Stimulated activated CD4-positive, alpha-beta T cell treated with anti-CD3 and anti-CD28 coated beads, Interleukin-2, amount 100 ng/mL, for 48 hours (primary cell): ENCODE data around the gene ARSK.
A peak's percentile ranks its signal among the peaks of the same experiment; 100 is the strongest.

Experiments used
- DNase-seq, 2 donors: peaks; one replicate each; pipeline ENCODE4 v3.0.0-alpha.2; 2020

The ARSK gene

GRCh38 chr5:95564450-95564849, 9.5 kb downstream of the ARSK start:
- DNase-seq: no peak

DNA sequence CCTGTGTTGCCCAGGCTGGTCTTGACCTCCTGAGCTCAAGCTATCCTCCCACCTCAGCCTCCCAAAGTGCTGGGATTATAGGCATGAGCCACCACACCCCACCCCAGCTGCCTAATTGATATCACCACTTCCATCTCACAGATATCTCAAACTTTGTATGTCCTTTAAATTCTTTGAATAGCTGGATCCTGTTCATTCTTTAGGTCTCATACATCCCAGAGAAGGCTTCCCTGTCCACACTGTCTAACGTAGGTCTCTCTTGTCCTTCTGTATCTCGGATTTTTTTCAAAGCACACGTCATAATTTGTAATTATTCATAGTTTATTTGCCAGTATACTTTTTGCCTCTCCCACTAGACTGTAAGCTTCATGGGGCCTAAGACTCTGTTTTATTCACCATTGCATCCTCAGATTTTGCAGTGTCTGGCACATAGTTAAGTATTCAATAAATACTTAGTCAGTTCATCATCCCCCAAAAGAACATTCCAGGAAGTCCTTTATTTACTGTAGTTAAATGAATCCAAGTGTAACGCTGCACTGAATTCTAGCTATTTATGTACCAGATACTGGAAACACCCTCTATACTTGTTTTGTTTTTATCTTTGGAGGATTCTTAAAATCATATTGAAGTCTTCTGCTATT, 10.5 kb downstream of the ARSK start:
- DNase-seq: no peak

- DNase-seq: no peak
Measured at GRCh38 chr5:95572016-95572415, 17.1 kb downstream of the ARSK start.

DNA sequence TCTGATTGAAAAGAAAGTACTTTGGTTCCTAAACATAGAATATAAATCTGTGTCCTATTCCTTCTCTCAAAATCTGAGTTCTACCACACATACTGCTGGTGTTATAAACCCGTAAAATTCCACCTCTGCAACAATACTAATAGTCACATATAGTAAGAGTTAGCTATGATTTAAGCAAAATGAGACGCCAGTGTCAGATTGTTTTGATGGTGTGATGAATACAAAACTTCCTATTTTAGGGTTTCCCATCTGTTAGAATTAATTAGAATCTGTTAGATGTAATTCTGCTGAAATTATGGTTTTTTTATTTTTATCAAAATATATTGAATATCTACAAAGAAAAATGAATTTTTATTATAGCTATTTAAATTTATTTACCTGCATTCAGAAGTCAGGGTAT, 26.7 kb downstream of the ARSK start:
- no peak for DNase-seq

GRCh38 chr5:95583992-95584391, 29.1 kb downstream of the ARSK start:
- no peak for DNase-seq

GRCh38 chr5:95590880-95591279, 36.0 kb downstream of the ARSK start:
- no peak for DNase-seq

- no peak for DNase-seq
Measured at GRCh38 chr5:95591490-95591901, 36.6 kb downstream of the ARSK start.

- DNase-seq: no peak
Measured at GRCh38 chr5:95595289-95595931, 40.5 kb downstream of the ARSK start.

- DNase-seq: no peak
Measured at GRCh38 chr5:95599252-95599651, 44.4 kb downstream of the ARSK start.

- no peak for DNase-seq
Measured at GRCh38 chr5:95600557-95600956, 45.7 kb downstream of the ARSK start.

DNA sequence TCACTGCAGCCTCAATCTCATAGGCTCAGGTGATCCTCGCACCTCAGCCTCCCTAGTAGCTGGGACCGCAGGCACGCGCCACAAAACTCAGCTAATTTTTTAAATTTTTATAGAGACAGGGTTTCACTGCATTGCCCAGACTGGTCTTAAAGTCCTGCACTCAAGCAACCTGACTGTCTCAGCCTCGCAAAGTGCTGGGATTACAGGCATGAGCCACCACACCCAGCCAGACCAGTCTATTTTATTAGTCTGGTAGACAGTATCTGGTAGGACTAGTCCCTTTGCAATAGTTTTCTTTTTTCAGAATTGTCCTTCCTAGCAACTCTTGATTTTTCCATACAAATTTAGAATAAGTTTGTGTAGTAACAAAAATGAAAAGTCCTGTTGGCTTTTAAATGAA, 50.9 kb downstream of the ARSK start:
- no peak for DNase-seq

DNA sequence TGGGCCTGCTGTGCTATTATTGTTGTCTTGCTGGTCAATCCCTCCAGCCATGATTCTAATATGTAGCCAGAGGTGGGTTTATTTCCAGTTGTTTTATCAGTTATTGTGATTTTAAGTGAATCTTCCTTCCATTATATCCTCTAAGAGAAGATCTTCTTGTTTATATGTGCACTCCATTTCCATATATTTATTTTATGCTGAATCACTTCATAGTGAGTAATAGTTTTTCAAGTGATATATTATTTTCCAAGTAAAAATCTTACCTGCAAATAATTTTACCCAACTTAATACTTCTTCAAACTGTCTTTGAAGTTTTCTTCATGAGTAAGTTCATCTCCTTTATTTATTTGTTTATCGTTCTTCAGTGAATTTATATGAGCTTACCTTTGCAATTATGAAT, 51.5 kb downstream of the ARSK start:
- no peak for DNase-seq

GRCh38 chr5:95609711-95610110, 54.8 kb downstream of the ARSK start:
- no peak for DNase-seq

DNA sequence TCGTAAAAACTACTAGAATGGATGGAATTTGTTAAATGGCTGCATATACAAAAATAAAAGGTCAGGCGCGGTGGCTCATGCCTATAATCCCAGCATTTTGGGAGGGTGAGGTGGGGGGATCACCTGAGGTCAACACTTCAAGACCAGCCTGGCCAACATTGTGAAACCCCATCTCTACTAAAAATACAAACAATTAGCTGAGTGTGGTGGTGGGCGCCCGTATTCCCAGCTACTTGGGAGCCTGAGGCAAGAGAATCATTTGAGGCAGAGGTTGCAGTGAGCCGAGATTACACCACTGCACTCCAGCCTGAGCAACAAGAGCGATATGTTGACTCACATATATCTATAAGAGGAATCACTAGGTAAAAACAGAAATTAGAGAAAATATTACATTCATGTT, 55.6 kb downstream of the ARSK start:
- no peak for DNase-seq

DNA sequence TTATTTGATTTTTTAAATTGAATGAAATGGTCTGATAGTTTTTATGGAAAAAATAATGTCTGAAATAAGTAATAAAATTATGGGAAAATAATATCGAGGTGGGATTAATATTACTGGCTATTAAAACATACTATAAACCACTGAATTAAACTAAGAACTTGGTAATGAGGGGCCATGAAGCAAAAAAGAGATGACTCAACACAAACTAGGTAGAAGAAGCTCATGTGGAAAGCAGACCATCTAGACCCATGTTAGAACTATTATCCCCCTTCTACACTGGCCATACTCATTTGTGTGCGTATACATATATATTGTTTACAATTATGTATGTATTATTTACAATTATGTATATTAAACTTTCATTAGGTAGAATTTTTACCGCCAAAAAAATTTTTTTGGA, 56.5 kb downstream of the ARSK start:
- no peak for DNase-seq

DNA sequence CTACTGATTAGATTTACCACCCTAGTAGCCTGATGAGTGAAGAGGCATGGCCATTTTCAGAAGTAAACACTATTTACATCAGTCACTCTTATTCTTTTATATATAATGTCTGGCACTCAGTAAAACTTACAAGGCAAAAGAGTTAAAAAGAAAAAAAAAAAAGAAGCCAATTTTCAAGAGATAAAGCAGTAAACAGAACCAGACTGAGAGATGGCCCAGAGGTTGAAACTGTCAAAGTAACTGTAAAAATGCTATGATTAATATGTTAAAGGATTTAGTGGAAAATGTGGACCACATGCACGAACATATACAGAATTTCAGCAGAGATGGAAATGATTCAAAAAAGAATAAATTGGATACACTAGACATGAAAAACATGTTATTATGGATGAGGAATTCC, 58.6 kb downstream of the ARSK start:
- no peak for DNase-seq

- DNase-seq: no peak
Measured at GRCh38 chr5:95615164-95615467, 60.2 kb downstream of the ARSK start.

- DNase-seq: no peak
Measured at GRCh38 chr5:95617057-95617456, 62.2 kb downstream of the ARSK start.

- no peak for DNase-seq
Measured at GRCh38 chr5:95619096-95619495, 64.2 kb downstream of the ARSK start.

DNA sequence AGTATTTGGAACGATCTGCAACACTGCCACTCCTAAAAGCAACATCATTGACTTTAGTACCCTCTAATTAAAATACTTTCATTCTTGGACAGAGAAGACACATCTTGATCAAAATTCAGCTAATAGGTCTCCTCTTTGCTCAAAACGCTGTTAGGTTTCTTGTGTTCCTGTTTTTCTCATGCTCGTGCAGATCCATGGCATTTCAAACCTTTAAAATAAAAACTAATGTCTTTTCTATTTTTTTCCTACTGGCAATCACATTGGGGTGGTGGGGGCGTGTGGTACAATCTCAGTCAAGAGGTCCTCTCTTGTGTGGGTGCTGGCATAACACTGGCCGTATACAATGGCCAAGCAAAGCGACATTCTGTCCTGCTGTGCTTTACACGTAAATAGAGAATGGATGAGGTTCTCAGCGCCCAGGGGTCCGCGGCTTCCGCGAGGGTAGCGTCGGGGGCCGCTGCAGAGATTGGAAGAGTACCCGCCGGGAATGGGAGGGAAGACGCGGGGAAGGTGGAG, 64.7 kb downstream of the ARSK start:
- no peak for DNase-seq

- peak; percentile 45 to 58 for DNase-seq
Measured at GRCh38 chr5:95620030-95620869, 65.3 kb downstream of the ARSK start, which contains the start of gene GPR150. TSS of gene GPR150 (plus strand) at chr5:95620087. CDS start at chr5:95620276, 189 bp downstream.

GRCh38 chr5:95620870-95621838, 66.3 kb downstream of the ARSK start:
- DNase-seq: peak; percentile 22 to 46
